Sciatic nerve (tissue), 2 donors: Measurements from ENCODE around the gene ZNF555. TPM values are rescaled to one million over a fixed set of nuclear protein-coding genes. Genes with fewer than 3 reads are reported as not detected.
A peak's percentile ranks its signal among the peaks of the same experiment; 100 is the strongest.

Experiments
- ATAC-seq: fragments of 200-7000 bp; cut with Tn5 transposase; one replicate; pipeline ENCODE4 v1.9.1; 2020; ENCODE audit warnings: mild to moderate bottlenecking, moderate library complexity
- DNase-seq: peaks from one replicate; pipeline ENCODE4 v3.0.0-alpha.2; 2020; ENCODE audit warnings: low spot score
- intact Hi-C: fragments of 100-400 bp; cut with DNase I; formaldehyde crosslinking; loops from one replicate; pipeline ENCODE4 v1.14.2; 2022
- total RNA-seq: library from RNA; stranded (reverse); fragmentation: NEBNext Ultra II Directional; extraction: Animal tissue kit (Norgen Biotek cat#: 25700); gene quantifications from one replicate; pipeline ENCODE4 v1.2.1, GENCODE V29; 2021
- donor health status: DM: no; HTN: no; CAD: no.
- donor health status: DM: no; HTN: no; CAD: no.

The ZNF555 gene
- total RNA-seq, 1 donor from 2014 or later, result 10.3 TPM

DNA sequence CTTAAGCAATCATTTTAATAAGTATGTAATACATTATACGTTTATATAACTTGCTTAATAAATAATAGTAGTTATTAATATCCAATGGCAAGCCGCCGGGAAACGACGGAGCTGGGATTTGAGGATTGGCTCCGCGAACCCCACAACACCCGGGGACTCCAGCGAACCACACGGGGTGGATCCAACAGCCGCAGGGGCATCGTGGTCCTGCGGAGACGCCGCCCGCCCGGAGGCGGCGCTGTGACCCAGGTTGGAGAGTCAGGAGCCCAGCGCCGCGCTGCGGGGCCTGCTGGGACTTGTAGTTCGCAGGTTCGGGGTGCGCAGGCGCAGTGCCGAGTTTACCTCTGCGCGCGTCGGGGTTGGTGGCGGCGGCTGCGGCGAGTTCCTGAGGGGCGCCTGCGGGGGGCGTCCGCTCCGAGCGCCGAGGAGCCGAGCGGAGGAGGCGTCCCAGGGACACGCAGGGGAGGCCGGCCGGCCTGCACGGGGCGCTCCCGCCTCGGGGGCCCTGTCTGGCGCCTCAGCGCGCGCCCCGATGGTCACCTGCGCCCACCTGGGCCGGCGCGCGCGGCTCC is 21.6 kb upstream of the ZNF555 start, which contains the start of gene ZNF554:
TSS of gene ZNF554 (plus strand) at position 329 of the 572 bp plus-strand sequence. CDS start at position 533, 204 bp downstream.
- DNase-seq (peak; percentile 99), ATAC-seq (peak; percentile 98)
- intact Hi-C loops, result no loop called here

DNA sequence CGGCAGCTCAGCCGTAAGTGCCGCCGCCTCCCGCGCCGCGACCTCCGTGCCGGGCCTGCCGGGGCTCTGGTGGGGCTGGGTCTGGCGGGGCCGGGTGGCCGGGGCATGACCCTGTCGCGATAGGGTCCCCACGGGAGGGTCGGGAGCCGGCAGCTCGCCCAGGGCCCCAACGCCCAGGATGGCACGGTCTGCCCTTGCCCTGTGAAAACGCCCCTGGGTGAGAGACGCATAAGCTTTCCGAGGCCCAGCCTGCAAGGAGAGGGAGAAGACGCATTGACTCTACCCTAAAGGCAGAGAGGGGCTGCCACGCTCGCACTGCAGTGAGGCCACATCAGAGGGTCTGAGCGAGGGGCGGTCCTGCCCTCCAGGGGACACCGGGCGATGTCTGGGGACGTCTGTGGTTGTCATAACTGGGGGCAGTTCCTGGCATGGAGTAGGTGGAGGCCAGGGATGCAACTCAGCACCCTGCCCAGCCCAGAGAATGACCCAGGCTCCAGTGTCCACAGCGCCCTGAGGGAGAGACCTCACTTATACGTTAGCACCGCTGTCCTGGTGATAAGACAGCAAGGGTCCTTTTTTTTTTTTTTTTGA is 21.1 kb upstream of the ZNF555 start:
- intact Hi-C loops, result no loop called here
- ATAC-seq, result peak; percentile 17
- DNase-seq, result peak; percentile 60

DNA sequence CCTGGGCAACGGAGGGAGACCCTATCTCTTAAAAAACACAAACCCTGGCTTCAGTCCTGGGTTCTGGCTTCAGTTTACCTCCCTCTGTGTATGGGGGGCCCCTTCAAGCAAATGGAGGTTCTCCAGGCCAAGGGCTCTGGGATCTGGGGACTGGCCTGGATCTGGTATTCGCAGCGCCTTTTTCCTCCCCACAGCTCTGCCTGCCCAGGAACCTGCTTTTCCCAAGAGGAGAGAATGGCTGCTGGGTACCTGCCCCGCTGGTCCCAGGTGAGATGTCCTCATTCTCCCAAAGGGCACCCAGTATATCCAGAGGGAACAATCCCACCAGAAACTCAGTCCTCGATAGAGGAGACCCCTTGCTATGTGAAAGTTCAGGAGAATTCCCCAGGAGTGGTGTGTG is 18.4 kb upstream of the ZNF555 start:
- no peak for ATAC-seq
- no peak for DNase-seq
- intact Hi-C loops, result no loop called here

DNA sequence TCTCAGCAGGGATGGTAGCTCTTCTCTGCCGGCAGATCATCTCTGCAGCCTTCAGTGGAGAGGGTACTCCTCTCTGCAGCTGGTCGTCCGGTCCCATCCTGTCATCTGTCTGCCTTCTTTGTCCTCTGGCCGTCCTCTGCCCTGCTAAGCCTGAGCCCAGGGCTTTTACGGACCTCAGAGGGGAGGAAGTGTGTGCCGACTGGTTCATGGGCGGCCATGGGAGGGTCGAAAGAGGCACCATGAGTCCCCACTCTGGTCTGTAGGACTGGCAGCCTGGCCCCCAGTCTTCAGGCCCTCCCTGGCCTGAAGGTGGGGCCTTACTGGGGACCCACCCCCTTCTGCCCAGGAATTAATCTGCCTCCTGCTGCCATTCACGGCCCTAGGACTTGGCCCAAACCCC is 17.6 kb upstream of the ZNF555 start:
- ATAC-seq, result no peak
- intact Hi-C loops, result no loop called here
- DNase-seq, result no peak

DNA sequence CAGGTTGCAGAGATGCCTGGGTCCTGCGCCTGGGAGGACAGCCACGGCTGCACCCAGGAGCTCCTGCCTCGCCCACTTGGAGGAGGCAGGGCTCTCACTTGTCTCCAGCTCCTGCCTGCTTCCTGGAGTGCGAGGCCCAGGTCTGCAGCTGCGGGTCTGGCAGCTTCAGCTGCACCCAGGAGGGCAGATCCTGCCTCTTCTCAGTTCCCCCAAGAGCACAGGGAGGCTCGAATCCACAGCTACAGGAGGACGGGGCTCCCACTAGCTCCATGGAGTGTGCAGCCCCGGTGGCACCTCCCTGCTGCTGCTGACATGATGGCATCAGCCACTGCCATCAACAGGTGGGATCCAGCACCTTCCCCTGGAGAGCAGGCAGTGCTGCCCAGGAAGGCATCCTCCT is 17.1 kb upstream of the ZNF555 start:
- intact Hi-C loops, result no loop called here
- no peak for ATAC-seq
- DNase-seq, result no peak

DNA sequence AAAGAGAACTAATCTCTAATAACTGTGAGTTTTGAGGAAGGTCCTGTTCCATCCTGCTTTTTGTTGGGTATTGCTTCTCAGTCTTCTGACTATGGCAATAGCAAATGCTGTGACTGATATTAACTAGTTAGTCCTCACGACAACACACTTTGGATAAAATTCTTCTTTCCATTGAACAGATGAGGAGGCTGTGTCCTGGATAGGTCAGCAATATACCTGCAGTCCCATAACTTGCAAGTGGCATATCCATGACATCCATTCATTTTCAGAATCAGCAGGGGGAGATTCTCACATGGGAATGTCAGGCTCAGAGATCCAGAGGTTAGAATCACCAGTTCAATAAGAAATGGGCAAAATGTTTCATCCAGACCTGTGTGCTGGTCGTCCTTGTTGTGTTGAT is 14.3 kb upstream of the ZNF555 start:
- DNase-seq, result no peak
- ATAC-seq, result no peak
- intact Hi-C loops, result no loop called here

DNA sequence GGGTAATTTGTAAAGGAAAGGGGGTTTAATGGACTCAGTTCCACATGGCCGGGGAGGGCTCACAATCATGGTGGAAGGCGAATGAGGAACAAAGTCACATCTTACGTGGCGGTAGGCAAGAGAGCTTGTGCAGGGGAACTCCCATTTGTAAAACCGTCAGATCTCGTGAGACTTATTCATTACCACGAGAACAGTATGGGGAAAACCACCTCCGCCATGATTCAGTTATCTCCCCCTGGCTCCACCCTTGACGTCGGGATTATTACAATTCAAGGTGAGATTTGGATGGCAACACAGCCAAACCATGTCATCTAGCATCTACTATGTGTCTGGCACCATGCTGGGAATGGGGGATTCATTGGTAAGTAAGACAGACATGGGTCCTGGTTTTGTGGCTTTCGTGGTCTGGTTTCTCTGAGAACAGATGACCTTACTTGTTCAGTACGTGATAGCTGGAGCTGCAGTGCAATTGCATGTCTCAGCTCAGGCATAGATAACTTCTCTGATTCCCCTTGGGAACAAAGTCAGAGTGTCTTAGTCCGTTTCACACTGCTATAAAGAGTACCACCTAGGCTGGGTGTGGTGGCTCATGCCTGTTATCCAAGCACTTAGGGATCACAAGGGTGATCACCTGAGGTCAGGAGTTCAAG is 13.3 kb upstream of the ZNF555 start:
- DNase-seq, result no peak

DNA sequence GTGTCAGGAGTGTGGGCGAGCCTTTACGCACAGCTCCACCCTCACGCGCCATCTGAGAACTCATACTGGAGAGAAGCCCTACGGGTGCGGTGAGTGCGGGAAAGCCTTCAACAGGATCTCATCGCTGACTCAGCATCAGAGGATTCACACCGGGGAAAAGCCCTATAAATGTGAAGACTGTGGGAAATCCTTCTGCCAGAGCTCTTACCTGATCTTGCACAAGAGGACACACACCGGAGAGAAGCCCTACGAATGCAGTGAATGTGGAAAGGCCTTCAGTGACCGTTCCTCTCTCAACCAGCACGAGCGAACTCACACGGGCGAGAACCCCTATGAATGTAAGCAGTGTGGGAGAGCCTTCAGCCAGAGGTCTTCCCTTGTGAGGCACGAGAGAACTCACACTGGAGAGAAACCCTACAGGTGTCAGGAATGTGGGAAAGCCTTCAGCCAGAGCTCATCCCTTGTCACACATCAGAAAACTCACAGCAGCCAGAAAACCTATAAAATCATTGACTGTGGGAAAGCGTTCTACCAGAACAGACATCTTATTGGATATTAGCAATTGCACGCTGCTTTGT is 6.9 kb upstream of the ZNF555 start:
- intact Hi-C loops, result no loop called here

More for the DNA sequence above, 13.3 kb upstream of the ZNF555 start:
- intact Hi-C loops, result no loop called here
- no peak for ATAC-seq

DNA sequence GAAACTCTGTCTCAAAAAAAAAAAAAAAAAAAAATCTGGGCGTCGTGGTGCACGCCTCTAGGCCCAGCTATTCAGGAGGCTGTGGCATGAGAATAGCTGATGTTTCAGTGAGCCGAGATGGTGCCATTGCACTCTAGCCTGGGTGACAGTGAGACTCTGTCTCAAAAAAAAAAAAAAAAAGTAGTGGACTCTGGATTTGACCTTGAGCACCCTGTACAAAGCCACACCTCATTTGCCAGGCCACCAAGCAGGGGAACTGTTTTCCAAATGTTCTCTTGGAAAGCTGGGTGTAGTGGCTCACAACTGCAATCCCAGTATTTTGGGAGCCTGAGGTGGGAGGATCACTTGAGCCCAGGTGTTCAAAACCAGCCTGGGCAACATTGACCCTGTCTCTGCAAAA is 3.8 kb upstream of the ZNF555 start:
- DNase-seq, result no peak
- no peak for ATAC-seq
- intact Hi-C loops, result no loop called here

More for the DNA sequence above, 6.9 kb upstream of the ZNF555 start:
- ATAC-seq (no peak), DNase-seq (no peak)

DNA sequence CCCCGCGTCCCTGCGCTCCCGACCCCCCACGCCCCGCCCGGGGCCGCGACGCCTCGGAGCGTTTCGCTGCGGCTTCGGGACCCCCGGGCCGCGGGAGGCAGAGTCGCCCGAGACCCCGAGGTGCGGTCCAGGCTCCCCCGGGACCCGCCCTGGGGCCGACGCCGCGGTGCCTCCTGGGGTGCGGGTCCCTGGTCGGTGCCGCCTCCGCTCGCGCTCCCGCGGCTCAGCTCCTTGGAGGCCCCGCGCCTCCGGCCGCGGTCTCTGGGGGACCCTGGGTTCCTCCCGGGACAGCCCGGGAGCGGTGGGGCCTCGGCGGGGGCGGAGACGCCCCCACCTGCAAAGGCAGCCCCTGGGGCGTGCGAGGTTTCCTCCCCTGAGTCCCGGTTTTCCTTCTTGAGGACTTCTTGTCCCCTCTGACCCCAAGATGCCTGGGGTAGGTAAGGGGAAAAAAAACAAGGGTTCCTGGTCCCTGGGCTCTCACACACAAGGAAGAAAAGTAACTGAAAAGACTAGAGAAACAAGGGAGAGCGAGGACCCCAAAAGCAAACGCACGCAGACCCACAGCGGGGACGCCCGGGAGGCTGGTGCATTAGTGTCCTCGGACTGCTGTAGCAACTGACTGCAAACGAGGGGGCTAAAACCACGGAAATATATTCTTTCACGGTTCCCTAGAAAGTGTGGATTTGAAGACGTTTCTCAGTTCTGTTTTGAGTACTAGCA is 740 bp downstream of the ZNF555 start:
- ATAC-seq (no peak), DNase-seq (no peak)
- intact Hi-C loops, result no loop called here

DNA sequence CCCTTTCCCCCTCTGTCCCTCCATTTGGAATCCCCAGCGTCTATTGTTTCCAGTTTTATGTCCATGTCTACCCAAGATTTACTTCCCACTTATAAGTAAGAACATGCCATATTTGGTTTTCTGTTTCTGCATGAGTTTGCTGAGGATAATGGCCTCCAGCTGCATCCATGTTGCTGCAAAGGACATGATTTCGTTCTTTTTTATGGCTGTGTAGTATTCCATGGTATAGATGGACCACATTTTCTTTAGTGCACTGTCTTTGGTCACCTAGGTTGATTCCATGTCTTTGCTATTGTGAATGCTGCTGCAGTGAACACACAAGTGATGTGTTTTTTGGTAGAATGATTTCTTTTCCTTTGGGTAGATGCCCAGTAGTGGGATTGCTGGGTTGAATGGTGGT is 3.8 kb downstream of the ZNF555 start:
- DNase-seq (no peak), ATAC-seq (no peak)
- intact Hi-C loops, result no loop called here

DNA sequence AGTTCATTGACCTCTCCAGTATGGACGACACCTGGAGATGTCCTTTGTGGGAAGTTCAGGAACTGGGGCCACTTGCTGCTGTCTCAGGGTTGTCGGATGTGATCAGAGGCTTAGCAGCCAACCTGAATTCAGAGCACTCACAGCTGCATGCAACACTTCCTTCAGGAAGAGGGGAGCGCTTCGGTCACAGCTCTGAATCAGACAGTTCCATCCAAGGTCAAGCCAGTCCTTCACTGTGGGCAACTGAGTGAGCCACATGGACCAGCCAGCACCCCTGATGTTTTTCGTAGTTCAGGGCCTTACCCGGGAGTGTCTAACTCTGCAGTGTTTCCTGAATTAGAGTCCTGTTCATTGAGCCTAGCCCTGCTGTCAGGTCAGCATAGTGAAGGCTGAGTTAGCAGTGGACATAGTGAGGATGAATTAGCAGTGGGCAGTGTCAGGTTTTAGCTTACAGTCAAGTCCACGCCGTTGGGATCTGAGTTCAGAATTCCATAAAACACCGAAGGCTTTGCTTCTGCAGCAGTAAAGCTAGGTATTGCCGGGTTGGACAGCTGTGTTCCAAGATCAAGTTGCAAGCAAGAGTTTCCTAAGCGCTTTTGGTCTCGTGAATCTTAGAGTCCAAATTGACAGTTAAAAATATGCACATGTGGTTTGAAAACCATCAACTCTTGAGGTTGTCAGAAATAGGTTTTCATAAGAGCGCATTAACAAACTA is 5.1 kb downstream of the ZNF555 start:
- ATAC-seq, result no peak
- intact Hi-C loops, result no loop called here
- DNase-seq, result no peak

DNA sequence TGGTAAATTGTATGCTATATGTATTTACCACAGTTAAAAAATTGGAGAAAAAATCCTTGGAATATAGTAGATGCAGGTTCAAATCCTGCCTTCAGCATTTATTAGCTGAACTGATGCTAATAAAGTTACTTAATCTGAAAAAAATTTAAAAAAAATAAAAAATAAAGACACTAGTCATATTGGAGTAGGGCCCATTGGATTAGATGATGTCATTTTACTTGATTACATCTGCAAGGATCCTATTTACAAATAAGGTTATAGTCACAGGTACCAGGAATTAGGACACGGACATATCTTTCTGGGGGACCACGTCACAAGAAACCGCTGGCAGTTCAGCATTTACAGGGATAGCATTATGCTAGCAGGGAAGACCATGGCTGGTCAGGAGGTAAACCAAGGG is 6.2 kb downstream of the ZNF555 start:
- intact Hi-C loops, result no loop called here
- no peak for DNase-seq
- no peak for ATAC-seq

DNA sequence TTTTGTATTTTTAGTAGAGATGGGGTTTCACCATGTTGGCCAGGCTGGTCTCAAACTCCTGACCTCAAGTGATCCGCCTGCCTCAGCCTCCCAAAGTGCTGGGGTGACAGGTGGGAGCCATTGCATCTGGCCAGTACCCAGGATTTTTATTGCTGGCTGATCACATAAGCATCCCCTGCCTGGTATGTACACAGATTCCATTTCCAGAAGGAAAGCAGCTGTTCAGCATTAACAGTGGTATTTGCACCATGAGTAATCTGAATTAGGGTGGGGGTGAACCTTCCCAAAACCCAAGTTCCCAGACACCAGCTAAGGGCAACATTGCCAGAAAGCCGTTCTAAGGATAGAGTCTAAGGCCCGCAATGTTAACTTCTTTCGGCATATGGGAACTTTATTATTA is 7.3 kb downstream of the ZNF555 start:
- no peak for DNase-seq
- intact Hi-C loops, result no loop called here
- no peak for ATAC-seq

DNA sequence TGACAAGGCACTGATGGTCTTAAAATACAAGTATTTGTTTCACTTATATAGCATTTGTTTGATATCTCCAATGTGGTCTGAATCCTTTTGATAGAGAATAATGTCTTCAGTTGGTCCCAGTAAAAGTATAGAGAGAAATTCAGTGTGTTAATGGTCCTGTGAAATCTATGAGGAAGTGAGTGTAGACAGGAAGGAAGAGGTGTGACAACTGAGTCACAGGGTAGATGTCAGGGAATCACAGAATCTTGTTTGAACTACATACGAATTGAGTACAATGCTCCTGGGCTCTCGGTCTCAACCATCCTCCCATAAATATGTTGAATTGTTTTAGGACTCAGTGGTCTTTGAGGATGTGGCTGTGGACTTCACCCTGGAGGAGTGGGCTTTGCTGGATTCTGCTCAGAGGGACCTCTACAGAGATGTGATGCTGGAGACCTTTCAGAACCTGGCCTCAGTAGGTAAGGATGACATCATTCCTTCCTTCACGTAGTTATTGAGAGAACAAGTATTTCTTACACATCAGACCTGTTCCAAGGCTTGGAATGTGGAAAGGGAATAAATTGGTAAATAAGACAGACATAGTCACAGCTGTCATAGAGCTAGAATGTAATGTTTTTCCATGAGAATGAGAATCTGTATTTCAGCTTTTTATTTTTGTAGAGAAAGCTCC is 9.1 kb downstream of the ZNF555 start:
- intact Hi-C loops, result no loop called here
- DNase-seq (no peak), ATAC-seq (no peak)

DNA sequence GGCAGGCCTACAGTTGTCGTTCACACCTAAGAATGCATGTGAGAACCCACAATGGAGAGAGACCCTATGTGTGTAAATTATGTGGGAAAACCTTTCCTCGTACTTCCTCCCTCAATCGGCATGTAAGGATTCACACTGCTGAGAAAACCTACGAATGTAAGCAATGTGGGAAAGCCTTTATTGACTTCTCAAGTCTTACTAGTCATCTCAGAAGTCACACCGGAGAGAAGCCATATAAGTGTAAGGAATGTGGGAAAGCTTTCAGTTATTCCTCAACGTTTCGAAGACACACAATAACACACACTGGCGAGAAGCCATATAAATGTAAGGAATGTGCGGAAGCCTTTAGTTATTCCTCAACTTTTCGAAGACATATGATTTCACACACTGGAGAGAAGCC is 11.3 kb downstream of the ZNF555 start:
- ATAC-seq (no peak), DNase-seq (no peak)
- intact Hi-C loops, result no loop called here

DNA sequence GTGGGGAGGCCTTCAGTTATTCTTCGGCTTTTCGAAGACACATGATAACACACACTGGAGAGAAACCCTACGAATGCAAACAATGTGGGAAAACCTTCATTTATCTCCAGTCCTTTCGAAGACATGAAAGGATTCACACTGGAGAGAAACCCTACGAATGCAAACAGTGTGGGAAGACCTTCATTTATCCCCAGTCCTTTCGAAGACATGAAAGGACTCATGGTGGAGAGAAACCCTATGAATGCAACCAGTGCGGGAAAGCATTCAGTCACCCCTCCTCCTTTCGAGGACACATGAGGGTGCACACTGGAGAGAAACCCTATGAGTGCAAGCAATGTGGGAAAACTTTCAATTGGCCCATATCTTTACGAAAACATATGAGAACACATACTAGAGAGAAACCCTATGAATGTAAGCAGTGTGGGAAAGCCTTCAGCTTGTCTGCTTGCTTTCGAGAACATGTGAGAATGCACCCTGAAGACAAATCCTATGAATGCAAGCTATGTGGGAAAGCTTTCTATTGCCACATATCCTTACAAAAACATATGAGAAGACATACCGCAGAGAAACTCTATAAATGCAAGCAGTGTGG is 11.8 kb downstream of the ZNF555 start:
- intact Hi-C loops, result no loop called here
- ATAC-seq (no peak), DNase-seq (no peak)

DNA sequence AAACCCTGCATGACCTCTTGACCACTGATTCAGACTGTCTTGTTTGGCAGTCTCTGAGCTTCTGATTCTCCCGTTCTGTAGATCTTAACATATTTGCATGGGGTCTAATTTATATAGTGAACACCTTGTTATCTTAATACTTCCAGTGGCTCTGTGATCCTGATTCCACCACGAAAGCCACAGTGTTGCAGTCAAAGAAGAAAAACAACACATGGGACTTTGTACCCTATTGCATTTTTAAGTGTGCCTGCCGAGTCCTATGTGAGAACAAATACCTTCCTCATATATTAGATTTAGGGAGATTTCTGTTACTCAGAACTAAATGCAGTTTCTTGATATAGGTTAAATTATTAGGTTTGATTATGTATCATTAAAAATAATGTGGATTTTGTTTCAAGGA is 13.6 kb downstream of the ZNF555 start:
- intact Hi-C loops, result no loop called here
- ATAC-seq, result no peak
- no peak for DNase-seq
